ENCODE measurements around the gene KLHL20. TPM values are rescaled to one million over a fixed set of nuclear protein-coding genes. Genes with fewer than 3 reads are reported as not detected.
"Not testable (repeated sequence)": the region's sequence is repeated elsewhere in the genome, so short reads cannot be mapped to it uniquely, and the experiment has no call there.

KLHL20 gene
- polyA plus RNA-seq, 2 of the 4 experiments (the other 2 are of a cell fraction): 11.4 to 15.8 TPM

DNA sequence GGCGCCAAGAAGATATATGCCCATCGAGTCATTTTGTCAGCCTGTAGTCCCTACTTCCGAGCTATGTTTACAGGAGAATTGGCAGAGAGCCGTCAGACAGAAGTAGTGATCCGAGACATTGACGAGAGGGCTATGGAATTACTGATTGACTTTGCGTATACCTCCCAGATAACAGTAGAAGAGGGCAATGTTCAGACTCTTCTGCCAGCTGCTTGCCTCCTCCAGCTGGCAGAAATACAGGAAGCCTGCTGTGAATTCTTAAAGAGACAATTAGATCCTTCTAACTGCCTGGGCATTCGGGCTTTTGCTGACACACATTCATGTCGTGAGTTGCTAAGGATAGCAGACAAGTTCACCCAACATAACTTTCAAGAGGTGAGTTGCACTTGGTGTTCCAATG, 19.1 kb downstream of the KLHL20 start:
- WGBS (ENCODE audit: missing lambda C conversion rate): 87% methylated on average over 9 of the region's 9 CpGs
- POLR2A ChIA-PET: no interaction called here
- TF ChIP-seq HEYL (CRISPR knock-in tag; IDR thresholded peaks at IDR 0.05): no peak
- TF ChIP-seq, protein P1, sequence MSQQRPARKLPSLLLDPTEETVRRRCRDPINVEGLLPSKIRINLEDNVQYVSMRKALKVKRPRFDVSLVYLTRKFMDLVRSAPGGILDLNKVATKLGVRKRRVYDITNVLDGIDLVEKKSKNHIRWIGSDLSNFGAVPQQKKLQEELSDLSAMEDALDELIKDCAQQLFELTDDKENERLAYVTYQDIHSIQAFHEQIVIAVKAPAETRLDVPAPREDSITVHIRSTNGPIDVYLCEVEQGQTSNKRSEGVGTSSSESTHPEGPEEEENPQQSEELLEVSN (IDR thresholded peaks at IDR 0.05; ENCODE audit: borderline replicate concordance, low read depth): no peak
- no peak for TF ChIP-seq RAD21 (conservative IDR thresholded peaks at IDR 0.05 in 1 of 2, IDR thresholded peaks at IDR 0.05 in 1 of 2)
- no peak for TF ChIP-seq SMC3 (IDR thresholded peaks at IDR 0.05)
- TF ChIP-seq TFCP2L1 (CRISPR knock-in tag; IDR thresholded peaks at IDR 0.05): no peak
- TF ChIP-seq, protein P2, sequence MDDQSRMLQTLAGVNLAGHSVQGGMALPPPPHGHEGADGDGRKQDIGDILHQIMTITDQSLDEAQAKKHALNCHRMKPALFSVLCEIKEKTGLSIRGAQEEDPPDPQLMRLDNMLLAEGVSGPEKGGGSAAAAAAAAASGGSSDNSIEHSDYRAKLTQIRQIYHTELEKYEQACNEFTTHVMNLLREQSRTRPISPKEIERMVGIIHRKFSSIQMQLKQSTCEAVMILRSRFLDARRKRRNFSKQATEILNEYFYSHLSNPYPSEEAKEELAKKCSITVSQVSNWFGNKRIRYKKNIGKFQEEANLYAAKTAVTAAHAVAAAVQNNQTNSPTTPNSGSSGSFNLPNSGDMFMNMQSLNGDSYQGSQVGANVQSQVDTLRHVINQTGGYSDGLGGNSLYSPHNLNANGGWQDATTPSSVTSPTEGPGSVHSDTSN (IDR thresholded peaks at IDR 0.05): no peak
- TF ChIP-seq CBX2 (IDR thresholded peaks at IDR 0.05; ENCODE audit: borderline replicate concordance, low read depth): no peak
- no peak for TF ChIP-seq NPAS2 (CRISPR knock-in tag; IDR thresholded peaks at IDR 0.05; ENCODE audit: borderline replicate concordance)
- ATAC-seq (no peak), FAIRE-seq (no peak), DNase-seq (ENCODE audit: low read depth in 1 of 2, low spot score in 1 of 2) (no peak)
- H3K9me3 ChIP-seq: 0 out of 3 replicates have a peak, but pooled peaks cover 2% of the 10 kb centered on the region
- H3K4me2 ChIP-seq: no peak overlapping the region
- H3K27ac ChIP-seq: no peak overlapping the region
- H3K4me1 ChIP-seq: no peaks in the 10 kb centered on the region
- CTCF ChIA-PET: no interaction called here
- no peak overlapping the region for H3K4me3 ChIP-seq

DNA sequence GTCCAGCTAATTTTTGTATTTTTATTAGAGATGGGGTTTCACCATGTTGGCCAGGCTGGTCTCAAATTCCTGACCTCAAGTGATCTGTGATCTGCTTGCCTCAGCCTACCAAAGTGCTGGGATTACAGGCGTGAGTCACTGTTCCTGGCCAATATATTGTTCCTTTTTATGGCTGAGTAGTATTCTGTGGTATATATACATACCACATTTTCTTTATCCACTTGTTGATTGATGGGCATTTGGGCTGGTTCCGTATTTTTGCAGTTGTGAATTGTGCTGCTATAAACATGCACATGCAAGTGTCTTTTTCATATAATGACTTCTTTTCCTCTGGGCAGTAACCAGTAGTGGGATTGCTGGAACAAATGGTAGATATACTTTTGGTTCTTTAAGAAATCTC, 21.3 kb downstream of the KLHL20 start:
- FAIRE-seq; H3K4me2 ChIP-seq; H3K4me3 ChIP-seq; H3K27ac ChIP-seq; ATAC-seq; DNase-seq (ENCODE audit: low read depth in 1 of 2, low spot score in 1 of 2); CTCF ChIA-PET; H3K4me1 ChIP-seq; H3K9me3 ChIP-seq; POLR2A ChIA-PET: not testable (repeated sequence)
- WGBS (ENCODE audit: missing lambda C conversion rate): 90% methylated on average over 2 of the region's 2 CpGs

DNA sequence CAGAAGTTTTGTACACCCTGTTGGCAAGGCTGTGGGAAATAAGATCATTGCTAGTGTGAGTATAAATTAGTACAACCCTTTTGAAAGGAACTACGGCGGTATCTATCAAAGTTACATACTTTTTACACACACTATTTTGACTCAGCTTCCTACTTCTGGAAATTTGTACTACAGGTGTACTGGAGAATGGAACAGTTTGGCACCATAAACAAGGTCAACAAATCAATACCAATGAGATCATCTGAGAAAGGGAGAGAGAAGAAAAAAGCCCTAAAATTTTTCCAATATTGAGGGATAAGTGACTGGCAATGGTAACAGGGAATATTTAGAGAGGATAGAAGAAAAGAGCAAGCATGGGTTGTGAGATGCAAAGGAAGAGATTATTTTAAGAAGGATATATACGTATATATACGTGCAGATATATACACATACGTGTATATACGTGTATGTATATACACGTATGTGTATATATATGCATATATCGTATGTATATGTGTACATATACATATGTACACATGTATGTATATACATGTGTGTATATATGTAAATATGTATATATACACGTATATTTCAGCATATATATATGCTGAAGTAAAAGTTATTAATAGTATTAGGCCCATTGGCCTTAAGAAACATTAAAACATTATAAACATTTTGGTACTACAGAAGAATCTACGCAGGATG, 27.6 kb downstream of the KLHL20 start:
- Histone ChIP-seq H3K27ac (no peak overlapping the region), H3K4me1 (no peaks in the 10 kb centered on the region), H3K9me3 (no peaks in the 10 kb centered on the region), H3K4me2 (no peak overlapping the region), H3K4me3 (no peak overlapping the region)
- no peak for FAIRE-seq
- no peak for DNase-seq (ENCODE audit: low read depth in 1 of 2, low spot score in 1 of 2)
- CTCF ChIA-PET: interaction anchor here (1.0 kb wide), 1 partner anchor 9 kb away, joined by 3 read pairs; no protein-coding TSS in a partner anchor
- POLR2A ChIA-PET: no interaction called here
- no peak for ATAC-seq
- WGBS (ENCODE audit: missing lambda C conversion rate): 94% methylated on average over 10 of the region's 10 CpGs
- TF ChIP-seq HOXB13 (CRISPR knock-in tag; IDR thresholded peaks at IDR 0.05; ENCODE audit: low read depth) (no peak), ZFP36 (IDR thresholded peaks at IDR 0.05; ENCODE audit: borderline replicate concordance, partially characterized antibody) (no peak), CBX8 (IDR thresholded peaks at IDR 0.05) (no peak), ZSCAN20 (CRISPR knock-in tag; IDR thresholded peaks at IDR 0.05) (no peak), HOXB5 (CRISPR knock-in tag; IDR thresholded peaks at IDR 0.05) (no peak), NFE2L2 (conservative IDR thresholded peaks at IDR 0.05; ENCODE audit: low read length) (no peak)
- TF ChIP-seq, protein P1 (IDR thresholded peaks at IDR 0.05; ENCODE audit: borderline replicate concordance, low read depth): no peak
- TF ChIP-seq, protein P3, sequence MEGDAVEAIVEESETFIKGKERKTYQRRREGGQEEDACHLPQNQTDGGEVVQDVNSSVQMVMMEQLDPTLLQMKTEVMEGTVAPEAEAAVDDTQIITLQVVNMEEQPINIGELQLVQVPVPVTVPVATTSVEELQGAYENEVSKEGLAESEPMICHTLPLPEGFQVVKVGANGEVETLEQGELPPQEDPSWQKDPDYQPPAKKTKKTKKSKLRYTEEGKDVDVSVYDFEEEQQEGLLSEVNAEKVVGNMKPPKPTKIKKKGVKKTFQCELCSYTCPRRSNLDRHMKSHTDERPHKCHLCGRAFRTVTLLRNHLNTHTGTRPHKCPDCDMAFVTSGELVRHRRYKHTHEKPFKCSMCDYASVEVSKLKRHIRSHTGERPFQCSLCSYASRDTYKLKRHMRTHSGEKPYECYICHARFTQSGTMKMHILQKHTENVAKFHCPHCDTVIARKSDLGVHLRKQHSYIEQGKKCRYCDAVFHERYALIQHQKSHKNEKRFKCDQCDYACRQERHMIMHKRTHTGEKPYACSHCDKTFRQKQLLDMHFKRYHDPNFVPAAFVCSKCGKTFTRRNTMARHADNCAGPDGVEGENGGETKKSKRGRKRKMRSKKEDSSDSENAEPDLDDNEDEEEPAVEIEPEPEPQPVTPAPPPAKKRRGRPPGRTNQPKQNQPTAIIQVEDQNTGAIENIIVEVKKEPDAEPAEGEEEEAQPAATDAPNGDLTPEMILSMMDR (IDR thresholded peaks at IDR 0.05): no peak
- TF ChIP-seq, protein P4, sequence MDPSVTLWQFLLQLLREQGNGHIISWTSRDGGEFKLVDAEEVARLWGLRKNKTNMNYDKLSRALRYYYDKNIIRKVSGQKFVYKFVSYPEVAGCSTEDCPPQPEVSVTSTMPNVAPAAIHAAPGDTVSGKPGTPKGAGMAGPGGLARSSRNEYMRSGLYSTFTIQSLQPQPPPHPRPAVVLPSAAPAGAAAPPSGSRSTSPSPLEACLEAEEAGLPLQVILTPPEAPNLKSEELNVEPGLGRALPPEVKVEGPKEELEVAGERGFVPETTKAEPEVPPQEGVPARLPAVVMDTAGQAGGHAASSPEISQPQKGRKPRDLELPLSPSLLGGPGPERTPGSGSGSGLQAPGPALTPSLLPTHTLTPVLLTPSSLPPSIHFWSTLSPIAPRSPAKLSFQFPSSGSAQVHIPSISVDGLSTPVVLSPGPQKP (IDR thresholded peaks at IDR 0.05; ENCODE audit: low read depth, low read length): no peak
- TF ChIP-seq, protein P5, sequence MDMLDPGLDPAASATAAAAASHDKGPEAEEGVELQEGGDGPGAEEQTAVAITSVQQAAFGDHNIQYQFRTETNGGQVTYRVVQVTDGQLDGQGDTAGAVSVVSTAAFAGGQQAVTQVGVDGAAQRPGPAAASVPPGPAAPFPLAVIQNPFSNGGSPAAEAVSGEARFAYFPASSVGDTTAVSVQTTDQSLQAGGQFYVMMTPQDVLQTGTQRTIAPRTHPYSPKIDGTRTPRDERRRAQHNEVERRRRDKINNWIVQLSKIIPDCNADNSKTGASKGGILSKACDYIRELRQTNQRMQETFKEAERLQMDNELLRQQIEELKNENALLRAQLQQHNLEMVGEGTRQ (IDR thresholded peaks at IDR 0.05): no peak

Data from A549 (cell line).